Esophagus squamous epithelium (tissue), 5 donors: ENCODE results near the gene TBPL1. TPM values are rescaled to one million over a fixed set of nuclear protein-coding genes. Genes with fewer than 3 reads are reported as not detected.
A peak's percentile ranks its signal among the peaks of the same experiment; 100 is the strongest.
"Not testable (repeated sequence)": the region's sequence is repeated elsewhere in the genome, so short reads cannot be mapped to it uniquely, and the experiment has no call there.

Experiments used
- DNase-seq: peaks from one replicate; lab custom pipeline; 2025; lab: John Stamatoyannopoulos, UW
- H3K27ac ChIP-seq, 4 donors: fragments of 200-600 bp; sonication (generic); one replicate each; pipeline ENCODE4 v1.5.1; 2016 to 2019; ENCODE audit warnings: mild to moderate bottlenecking in 1 of 4
- H3K27me3 ChIP-seq, 4 donors: fragments of 200-600 bp; sonication (generic); 1 replicate in 3 of 4; 2 replicates in 1 of 4; pipeline versions ENCODE4 v1.5.1 to v1.6.0; 2017 to 2021; ENCODE audit warnings: antibody characterized with exemption in 1 of 4
- H3K36me3 ChIP-seq, 3 donors: fragments of 200-600 bp; sonication (generic); one replicate each; pipeline ENCODE4 v1.5.1; 2016 to 2019
- H3K4me1 ChIP-seq, 3 donors: fragments of 200-600 bp; sonication (generic); one replicate each; pipeline ENCODE4 v1.5.1; 2017 to 2019
- H3K4me3 ChIP-seq, 4 donors: fragments of 200-600 bp; sonication (generic); 1 replicate in 3 of 4; 2 replicates in 1 of 4; pipeline ENCODE4 v1.5.1; 2016 to 2019; ENCODE audit warnings: mild to moderate bottlenecking in 2 of 4, moderate library complexity in 1 of 4
- H3K9me3 ChIP-seq, 3 donors: fragments of 200-600 bp; sonication (generic); one replicate each; pipeline ENCODE4 v1.5.1; 2016 to 2019
- POLR2A ChIP-seq, 4 donors: fragments of 450-650 bp; IDR thresholded peaks; one replicate each; pipeline ENCODE4 v1.6.1; 2017; ENCODE audit warnings: antibody characterized with exemption in 4 of 4, mild to moderate bottlenecking in 4 of 4, moderate library complexity in 3 of 4
- WGBS, 2 donors: methylation state at CpG; one replicate each; pipeline ENCODE4 v1.1.5; 2018; 5-methylcytosine and 5-hydroxymethylcytosine counted together
- intact Hi-C: fragments of 100-400 bp; cut with DNase I; formaldehyde crosslinking; loops from one replicate; pipeline ENCODE4 v1.15.0; 2022
- total RNA-seq, 4 donors: library from RNA; depleted of rRNA; stranded (reverse); fragments of >200 nt; gene quantifications; one replicate each; pipeline ENCODE4 v1.1.0, GENCODE V29; 2016
- TF ChIP-seq, protein P1 (sequence below), 6 experiments: fragments of 450-650 bp in 4 of 6; fragments of 200-600 bp in 2 of 6; sonication (generic) in 2 of 6; IDR thresholded peaks; one replicate each; pipeline ENCODE4 v1.5.1; 2016 to 2019; ENCODE audit warnings: antibody characterized with exemption in 6 of 6, mild to moderate bottlenecking in 4 of 6, moderate library complexity in 4 of 6
- donor health status: DM: yes; HTN: yes; CAD: no.

The TBPL1 gene
- total RNA-seq, 4 donors from 2014 or later: 9.0 to 27.5 (median 12.0) TPM

DNA sequence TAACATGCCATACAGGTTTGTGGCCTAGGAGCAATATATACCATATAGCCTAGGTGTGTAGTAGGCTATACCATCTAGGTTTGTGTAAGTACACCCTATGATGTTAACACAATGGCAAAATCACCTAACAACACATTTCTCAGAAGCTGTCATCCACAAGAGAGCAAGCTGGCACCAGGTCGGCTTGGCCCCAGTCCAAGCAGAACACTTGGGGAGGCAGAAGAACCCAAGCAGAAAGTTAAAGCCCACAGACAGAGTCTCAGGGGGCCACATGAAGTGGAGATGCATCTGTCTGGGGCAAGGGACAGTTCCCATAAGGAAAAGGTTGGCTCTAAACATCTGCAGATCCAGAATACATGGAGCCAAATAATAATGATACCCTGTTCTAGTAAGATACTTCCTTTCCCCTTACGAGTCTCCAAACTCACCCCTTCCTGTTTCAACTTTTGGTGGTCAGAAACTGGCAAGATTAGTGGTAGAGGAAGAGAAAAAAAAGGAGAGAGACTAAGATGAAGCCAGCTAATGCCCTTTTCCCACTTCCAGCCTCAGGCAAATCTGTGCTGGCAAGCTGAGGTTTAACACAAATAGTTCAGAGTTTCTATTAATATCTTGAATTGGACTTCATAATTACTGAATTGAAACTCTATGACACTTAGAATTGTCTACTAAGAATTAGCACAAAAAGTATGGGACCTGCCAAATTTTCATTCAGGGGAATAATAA, 34.7 kb upstream of the TBPL1 start:
- intact Hi-C loops: loop anchor here (5.0 kb wide), 1 partner anchor 351 kb away; no protein-coding TSS in a partner anchor
- DNase-seq: no peak

GRCh38 chr6:133919362-133919761, 33.7 kb upstream of the TBPL1 start:
- Histone ChIP-seq H3K27ac (no peak overlapping the region), H3K9me3 (no peaks in the 10 kb centered on the region), H3K27me3 (peaks cover 0 to 7% (median 0%) of the 10 kb centered on the region in 4 donors), H3K4me1 (peaks cover 0 to 19% (median 0%) of the 10 kb centered on the region in 3 donors), H3K4me3 (no peak overlapping the region), H3K36me3 (no peaks in the 10 kb centered on the region)
- DNase-seq: no peak
- TF ChIP-seq, protein P1, sequence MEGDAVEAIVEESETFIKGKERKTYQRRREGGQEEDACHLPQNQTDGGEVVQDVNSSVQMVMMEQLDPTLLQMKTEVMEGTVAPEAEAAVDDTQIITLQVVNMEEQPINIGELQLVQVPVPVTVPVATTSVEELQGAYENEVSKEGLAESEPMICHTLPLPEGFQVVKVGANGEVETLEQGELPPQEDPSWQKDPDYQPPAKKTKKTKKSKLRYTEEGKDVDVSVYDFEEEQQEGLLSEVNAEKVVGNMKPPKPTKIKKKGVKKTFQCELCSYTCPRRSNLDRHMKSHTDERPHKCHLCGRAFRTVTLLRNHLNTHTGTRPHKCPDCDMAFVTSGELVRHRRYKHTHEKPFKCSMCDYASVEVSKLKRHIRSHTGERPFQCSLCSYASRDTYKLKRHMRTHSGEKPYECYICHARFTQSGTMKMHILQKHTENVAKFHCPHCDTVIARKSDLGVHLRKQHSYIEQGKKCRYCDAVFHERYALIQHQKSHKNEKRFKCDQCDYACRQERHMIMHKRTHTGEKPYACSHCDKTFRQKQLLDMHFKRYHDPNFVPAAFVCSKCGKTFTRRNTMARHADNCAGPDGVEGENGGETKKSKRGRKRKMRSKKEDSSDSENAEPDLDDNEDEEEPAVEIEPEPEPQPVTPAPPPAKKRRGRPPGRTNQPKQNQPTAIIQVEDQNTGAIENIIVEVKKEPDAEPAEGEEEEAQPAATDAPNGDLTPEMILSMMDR (IDR thresholded peaks at IDR 0.05): no peak
- no peak for TF ChIP-seq POLR2A (IDR thresholded peaks at IDR 0.05)
- intact Hi-C loops: loop anchor here (5.0 kb wide), 1 partner anchor 352 kb away; no protein-coding TSS in a partner anchor
- 68 to 72% methylated on average over 5 of the region's 5 CpGs for WGBS, 2 donors

More for the DNA sequence above, 34.7 kb upstream of the TBPL1 start:
- 33 to 45% methylated on average over 2 of the region's 2 CpGs for WGBS, 2 donors
- H3K4me3 ChIP-seq: no peak overlapping the region
- peak overlapping the region in 1 of 4 donors; percentile 3 for H3K27ac ChIP-seq
- peaks cover 0 to 19% (median 0%) of the 10 kb centered on the region in 3 donors for H3K4me1 ChIP-seq
- H3K27me3 ChIP-seq: peaks cover 0 to 7% (median 0%) of the 10 kb centered on the region in 4 donors
- TF ChIP-seq, protein P1 (IDR thresholded peaks at IDR 0.05): no peak
- no peak for TF ChIP-seq POLR2A (IDR thresholded peaks at IDR 0.05)
- H3K36me3 ChIP-seq: no peaks in the 10 kb centered on the region
- H3K9me3 ChIP-seq: no peaks in the 10 kb centered on the region

GRCh38 chr6:133921249-133921859, 31.7 kb upstream of the TBPL1 start:
- 13 to 20% methylated on average over 5 to 6 of the region's 6 CpGs for WGBS, 2 donors
- Histone ChIP-seq H3K27me3 (peaks cover 0 to 7% (median 0%) of the 10 kb centered on the region in 4 donors), H3K36me3 (no peaks in the 10 kb centered on the region), H3K4me3 (peak overlapping the region in 1 of 4 donors; percentile 27), H3K4me1 (peaks cover 0 to 19% (median 0%) of the 10 kb centered on the region in 3 donors), H3K9me3 (no peaks in the 10 kb centered on the region), H3K27ac (no peak overlapping the region)
- DNase-seq: peak; percentile 4
- TF ChIP-seq, protein P1 (IDR thresholded peaks at IDR 0.05): peak; percentile 35 to 76 (median 59)
- no peak for TF ChIP-seq POLR2A (IDR thresholded peaks at IDR 0.05)
- intact Hi-C loops: loop anchor here (5.0 to 10.0 kb wide), 2 partner anchors 143 to 176 kb away; no protein-coding TSS in a partner anchor

- H3K4me3 ChIP-seq: no peak overlapping the region
- H3K9me3 ChIP-seq: no peaks in the 10 kb centered on the region
- peaks cover 0 to 8% (median 0%) of the 10 kb centered on the region in 3 donors for H3K4me1 ChIP-seq
- H3K27ac ChIP-seq: no peak overlapping the region
- no peak for DNase-seq
- 17 to 24% methylated on average over 6 of the region's 6 CpGs for WGBS, 2 donors
- peaks cover 0 to 18% (median 0%) of the 10 kb centered on the region in 4 donors for H3K27me3 ChIP-seq
- intact Hi-C loops: loop anchor here (5.0 to 10.0 kb wide), 2 partner anchors 141 to 173 kb away; no protein-coding TSS in a partner anchor
- TF ChIP-seq, protein P1 (IDR thresholded peaks at IDR 0.05): peak; percentile 70 to 91 (median 82)
- no peak for TF ChIP-seq POLR2A (IDR thresholded peaks at IDR 0.05)
- H3K36me3 ChIP-seq: no peaks in the 10 kb centered on the region
These were observed 29.0 kb upstream of the TBPL1 start for GRCh38 chr6:133923938-133924593.

DNA sequence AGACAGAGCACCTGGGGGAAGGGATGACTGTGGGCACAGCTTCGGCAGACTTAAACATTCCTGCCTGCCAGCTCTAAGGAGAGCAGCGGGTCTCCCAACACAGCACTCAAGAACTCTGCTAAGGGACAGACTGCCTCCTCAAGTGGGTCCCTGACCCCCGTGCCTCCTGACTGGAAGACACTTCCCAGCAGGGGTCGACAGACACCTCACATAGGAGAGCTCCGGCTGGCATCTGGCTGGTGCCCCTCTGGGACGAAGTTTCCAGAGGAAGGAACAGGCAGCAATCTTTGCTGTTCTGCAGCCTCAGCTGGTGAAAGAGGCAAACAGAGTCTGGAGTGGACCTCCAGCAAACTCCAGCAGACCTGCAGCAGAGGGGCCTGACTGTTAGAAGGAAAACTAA, 21.8 kb upstream of the TBPL1 start:
- peaks cover 0 to 11% (median 0%) of the 10 kb centered on the region in 4 donors for H3K27me3 ChIP-seq
- WGBS, 2 donors: 60% methylated on average over 1 of the region's 6 CpGs; no CpG with 5 or more reads in 1 of the 2 donors
- H3K36me3 ChIP-seq, H3K4me3 ChIP-seq, H3K9me3 ChIP-seq, H3K27ac ChIP-seq, H3K4me1 ChIP-seq, DNase-seq, intact Hi-C loops: not testable (repeated sequence)

DNA sequence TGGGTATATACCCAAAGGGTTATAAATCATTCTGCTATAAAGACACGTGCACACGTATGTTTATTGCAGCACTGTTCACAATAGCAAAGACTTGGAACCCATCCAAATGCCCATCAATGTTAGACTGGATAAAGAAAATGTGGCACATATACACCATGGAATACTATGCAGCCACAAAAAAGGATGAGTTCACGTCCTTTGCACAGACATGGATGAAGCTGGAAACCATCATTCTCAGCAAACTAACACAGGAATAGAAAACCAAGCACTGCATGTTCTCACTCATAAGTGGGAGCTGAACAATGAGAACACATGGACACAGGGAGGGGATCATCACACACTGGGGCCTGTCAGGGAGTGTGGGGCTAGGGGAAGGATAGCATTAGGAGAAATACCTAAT, 16.7 kb upstream of the TBPL1 start:
- H3K27me3 ChIP-seq, H3K4me1 ChIP-seq, H3K27ac ChIP-seq, H3K4me3 ChIP-seq, intact Hi-C loops, DNase-seq, H3K36me3 ChIP-seq, H3K9me3 ChIP-seq: not testable (repeated sequence)
- 77 to 98% methylated on average over 3 of the region's 3 CpGs for WGBS, 2 donors
